Measurements from ENCODE around the gene TMEM187. TPM values are rescaled to one million over a fixed set of nuclear protein-coding genes. Genes with fewer than 3 reads are reported as not detected.
A peak's percentile ranks its signal among the peaks of the same experiment; 100 is the strongest.

The TMEM187 gene
- total and polyA plus RNA-seq, 2 of the 4 experiments (the other 2 are of a cell fraction): 3.4 to 6.2 TPM

GRCh38 chrX:154021131-154021611 lies 48.6 kb downstream of the TMEM187 start:
- H3K9ac ChIP-seq (ENCODE audit: low read depth, low read length): no peak overlapping the region
- no peak overlapping the region for H2BK15ac ChIP-seq (ENCODE audit: low read depth, low read length)
- H2AFZ ChIP-seq (replicated peaks; ENCODE audit: low read length, poor library complexity): peak overlapping the region; percentile 9
- no peak overlapping the region for H3K18ac ChIP-seq (ENCODE audit: low read depth, low read length)
- CTCF ChIA-PET: no interaction called here
- no TSS peak for BruUV-seq (replicated peaks)
- TF ChIP-seq RAD21 (IDR thresholded peaks at IDR 0.05; ENCODE audit: low read length): 0 out of 2 replicates have a peak, but pooled peaks have one; percentile 9
- no peak for TF ChIP-seq CTCF (conservative IDR thresholded peaks at IDR 0.05; ENCODE audit: low read depth, low read length)
- no peak overlapping the region for H3K56ac ChIP-seq (ENCODE audit: extremely low read depth, insufficient read depth, low read length)
- H3K9me1 ChIP-seq (ENCODE audit: insufficient read depth, low read length): no peaks in the 10 kb centered on the region
- H2AK5ac ChIP-seq (ENCODE audit: low read depth, low read length): peak overlapping the region; percentile 71; the same call in 1 of the 2 replicates
- no peak overlapping the region for H3K4me3 ChIP-seq (ENCODE audit: insufficient read depth, low read depth, low read length)
- DNase-seq: peak; percentile 56
- H3K36me3 ChIP-seq (ENCODE audit: control insufficient read depth, insufficient read depth, low read length): peaks cover 11% of the 10 kb centered on the region; the same call in 1 of the 2 replicates
- H3K4ac ChIP-seq (ENCODE audit: low read depth, low read length): peak overlapping the region; percentile 85; the same call in 1 of the 2 replicates
- H3K4me2 ChIP-seq (ENCODE audit: low read depth, low read length): no peak overlapping the region
- dilution Hi-C loops (cut with HindIII; ENCODE audit: low sequenced_read_pairs, unreplicated experiment) (no loop called here), intact Hi-C loops (cut with micrococcal nuclease) (no loop called here), in situ Hi-C loops (cut with MboI; ENCODE audit: low sequenced_read_pairs) (no loop called here)
- H2BK120ac ChIP-seq (ENCODE audit: low read depth, low read length): no peak overlapping the region
- no peak overlapping the region for H2BK20ac ChIP-seq (ENCODE audit: low read depth, low read length)
- H3K27ac ChIP-seq (ENCODE audit: insufficient read depth, low read length): peak overlapping the region; percentile 93
- H3K27me3 ChIP-seq (ENCODE audit: control insufficient read depth, insufficient read depth, low read length): no peaks in the 10 kb centered on the region; the same call in 1 of the 2 replicates
- H4K20me1 ChIP-seq (ENCODE audit: insufficient read depth, low read length): no peaks in the 10 kb centered on the region
- H3K23ac ChIP-seq (ENCODE audit: low read depth, low read length): no peak overlapping the region
- peaks cover 0 to 20% of the 10 kb centered on the region in 2 experiments; a peak in 2 of 4 replicates for H3K79me1 ChIP-seq (ENCODE audit: low read depth in 1 of 2, low read length in 2 of 2)
- H2AK9ac ChIP-seq (replicated peaks; ENCODE audit: low read depth, low read length, poor library complexity): no peak overlapping the region
- peak overlapping the region in 1 of 2 experiments; percentile 95; a peak in 1 of 4 replicates for H4K8ac ChIP-seq (ENCODE audit: low read depth in 2 of 2, low read length in 2 of 2)
- ATAC-seq (ENCODE audit: low read depth): no peak
- no peak overlapping the region for H2BK5ac ChIP-seq (ENCODE audit: low read depth, low read length, poor library complexity, severe bottlenecking)
- H3K4me1 ChIP-seq (ENCODE audit: control insufficient read depth, insufficient read depth, low read length): peaks cover 24% of the 10 kb centered on the region
- H4K91ac ChIP-seq (ENCODE audit: insufficient read depth, low read depth, low read length): no peak overlapping the region
- H3K9me3 ChIP-seq (ENCODE audit: control insufficient read depth, insufficient read depth, low read length): no peaks in the 10 kb centered on the region
- H4K5ac ChIP-seq (ENCODE audit: low read depth, low read length): no peak overlapping the region
- POLR2A ChIA-PET (ENCODE audit: unreplicated experiment): no interaction called here
- no peak overlapping the region for H3K14ac ChIP-seq (replicated peaks; ENCODE audit: low read depth, low read length)
- WGBS, 2 experiments (ENCODE audit: extremely low coverage in 2 of 2, insufficient read length in 1 of 2): 53% methylated on average over 4 of the region's 11 CpGs; no CpG with 5 or more reads in 1 of the 2 experiments

Measured in IMR-90 (cell line).